Heart left ventricle (tissue), 16 donors: Measurements from ENCODE around the gene MON2. TPM values are rescaled to one million over a fixed set of nuclear protein-coding genes. Genes with fewer than 3 reads are reported as not detected.
"Not testable (repeated sequence)": the region's sequence is repeated elsewhere in the genome, so short reads cannot be mapped to it uniquely, and the experiment has no call there.

Experiments
- ATAC-seq, 4 donors: fragments of 200-7000 bp; cut with Tn5 transposase; one replicate each; pipeline ENCODE4 v1.9.1; 2020 to 2022; ENCODE audit warnings: moderate library complexity in 4 of 4, mild to moderate bottlenecking in 3 of 4, moderate number of reproducible peaks in 1 of 4
- DNase-seq, 5 donors: peaks; one replicate each; pipeline ENCODE4 v3.0.0-alpha.2; 2020
- H3K27ac ChIP-seq, 12 donors: fragments of 200-600 bp; sonication (generic) in 4 of 12; one replicate each; pipeline versions ENCODE4 v1.5.0 to v1.8.0; 2016 to 2022; ENCODE audit warnings: mild to moderate bottlenecking in 2 of 12
- H3K27me3 ChIP-seq, 9 donors: fragments of 200-600 bp; sonication (generic) in 2 of 9; one replicate each; pipeline versions ENCODE4 v1.5.1 to v1.8.0; 2016 to 2022; ENCODE audit warnings: mild to moderate bottlenecking in 3 of 9
- H3K36me3 ChIP-seq, 9 donors: fragments of 200-600 bp; sonication (generic) in 2 of 9; one replicate each; pipeline versions ENCODE4 v1.5.0 to v1.8.0; 2018 to 2022; ENCODE audit warnings: mild to moderate bottlenecking in 2 of 9
- H3K4me1 ChIP-seq, 12 donors: fragments of 200-600 bp; sonication (generic) in 4 of 12; one replicate each; pipeline versions ENCODE4 v1.5.0 to v1.8.0; 2016 to 2022; ENCODE audit warnings: mild to moderate bottlenecking in 3 of 12
- H3K4me3 ChIP-seq, 12 donors: fragments of 200-600 bp; sonication (generic) in 4 of 12; one replicate each; pipeline versions ENCODE4 v1.5.0 to v1.8.0; 2017 to 2022; ENCODE audit warnings: mild to moderate bottlenecking in 9 of 12, moderate library complexity in 4 of 12
- H3K9me3 ChIP-seq, 12 donors: fragments of 200-600 bp; sonication (generic) in 4 of 12; one replicate each; pipeline versions ENCODE4 v1.5.0 to v1.8.0; 2016 to 2022; ENCODE audit warnings: mild to moderate bottlenecking in 1 of 12
- CTCF ChIP-seq, 12 donors: fragments of 200-600 bp; sonication (generic) in 4 of 12; IDR thresholded peaks; one replicate each; pipeline versions ENCODE4 v1.5.0 to v1.8.0; 2018 to 2022; ENCODE audit warnings: antibody characterized with exemption in 12 of 12, mild to moderate bottlenecking in 5 of 12
- POLR2A ChIP-seq, 2 donors: fragments of 450-650 bp; IDR thresholded peaks; one replicate each; pipeline ENCODE4 v1.6.1; 2017; ENCODE audit warnings: antibody characterized with exemption in 2 of 2, mild to moderate bottlenecking in 2 of 2, moderate library complexity in 2 of 2
- WGBS, 4 donors: extraction: QIAGEN DNeasy Blood & Tissue Kit in 2 of 4; methylation state at CpG; one replicate each; pipeline versions ENCODE4 v1.1.5 to v1.1.7; 2013 to 2018; 5-methylcytosine and 5-hydroxymethylcytosine counted together
- intact Hi-C, 10 donors: fragments of 100-400 bp; cut with DNase I; formaldehyde crosslinking; loops; one replicate each; pipeline versions ENCODE4 v1.11.1 to v1.14.2; 2022
- polyA plus RNA-seq, 2 donors: library from polyadenylated mRNA; stranded (reverse); fragments of 200-250 nt; gene quantifications; one replicate each; pipeline ENCODE4 v1.2.3, GENCODE V29; 2013
- total RNA-seq, 9 donors: library from RNA; depleted of rRNA in 2 of 9; stranded (reverse); fragments of >200 nt in 2 of 9; fragmentation: NEBNext Ultra II Directional in 3 of 9; extraction: Animal tissue kit (Norgen Biotek cat#: 25700) in 3 of 9; gene quantifications; one replicate each; pipeline versions ENCODE4 v1.1.0 to v1.2.4, GENCODE V29; 2016 to 2023
- donor health status: ischemic (EF 13 %, LVEDD 7.1; RV severe dilation, severe dysfunction).
- donor health status: healthy with polysubstance abuse.
- donor health status: DM: no; HTN: yes; CAD: no.
- donor health status: DM: no; HTN: no; CAD: no.
- donor health status: ischemic (EF 25% LVEDD 6.9; RV normal size, moderate dysfunction).
- donor health status: ischemic (EF 25% LVEDD 5.7; RV mildly dilated, moderate dysfunction).
- donor health status: healthy.
- donor health status: DM: yes; HTN: yes; CAD: no.
- donor health status: ischemic (EF 35%, LVEDD 5.7; RV mildly dilated, moderate dysfunction).
- donor health status: nonischemic (EF 11% LVEDD 7.7; RV severe dilation, severe dysfunction).
- donor health status: DM: yes; HTN: yes; CAD: no.
- donor health status: PGD.
- donor health status: ischemic (EF 29% LVEDD 5.4; RV normal size, mild dysfunction).
- donor health status: nonischemic (EF 23%, LVEDD 6.1; RV moderate dilation, normal function).

Gene MON2
- total and polyA plus RNA-seq, 11 donors: 8.7 to 30.6 (median 17.0) TPM

DNA sequence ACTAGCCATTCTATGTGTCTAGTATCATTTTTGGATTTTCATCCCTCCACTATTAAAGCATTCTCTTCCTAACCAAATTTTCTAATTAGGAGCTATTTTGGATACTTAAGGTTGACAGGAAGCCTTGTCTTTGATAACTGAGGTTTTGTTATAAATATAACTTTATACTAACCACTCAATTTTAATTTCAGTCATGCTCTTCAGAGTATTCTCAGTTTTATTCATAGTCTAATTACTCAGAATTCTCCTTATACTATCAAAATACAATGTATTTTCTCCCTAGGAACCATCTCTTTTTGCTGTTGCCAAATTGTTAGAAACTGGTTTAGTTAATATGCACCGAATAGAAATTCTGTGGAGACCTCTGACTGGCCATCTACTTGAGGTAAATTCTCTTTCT lies 76.2 kb downstream of the MON2 start:
- DNase-seq: no peak
- no peaks in the 10 kb centered on the region for H3K27me3 ChIP-seq
- ATAC-seq: no peak
- no peaks in the 10 kb centered on the region for H3K9me3 ChIP-seq
- no peak overlapping the region for H3K4me3 ChIP-seq
- TF ChIP-seq CTCF (IDR thresholded peaks at IDR 0.05): no peak
- TF ChIP-seq POLR2A (IDR thresholded peaks at IDR 0.05): no peak
- H3K36me3 ChIP-seq: peaks cover 0 to 99% (median 91%) of the 10 kb centered on the region in 9 donors
- H3K4me1 ChIP-seq: peaks cover 0 to 6% (median 3%) of the 10 kb centered on the region in 12 donors
- H3K27ac ChIP-seq: no peak overlapping the region
- 94 to 98% (median 97%) methylated on average over 1 of the region's 1 CpG for WGBS, 4 donors
- intact Hi-C loops: no loop called here

GRCh38 chr12:62543324-62543723 lies 76.7 kb downstream of the MON2 start:
- Histone ChIP-seq H3K4me1 (peaks cover 0 to under 1% (median 0%) of the 10 kb centered on the region in 12 donors), H3K27ac (no peak overlapping the region), H3K4me3 (no peak overlapping the region), H3K36me3 (peaks cover 0 to 100% (median 91%) of the 10 kb centered on the region in 9 donors), H3K27me3 (no peaks in the 10 kb centered on the region), H3K9me3 (no peaks in the 10 kb centered on the region)
- WGBS, 4 donors: 92 to 99% (median 95%) methylated on average over 5 of the region's 5 CpGs
- intact Hi-C loops: no loop called here
- DNase-seq (no peak), ATAC-seq (no peak)
- TF ChIP-seq CTCF (IDR thresholded peaks at IDR 0.05) (no peak), POLR2A (IDR thresholded peaks at IDR 0.05) (no peak)

DNA sequence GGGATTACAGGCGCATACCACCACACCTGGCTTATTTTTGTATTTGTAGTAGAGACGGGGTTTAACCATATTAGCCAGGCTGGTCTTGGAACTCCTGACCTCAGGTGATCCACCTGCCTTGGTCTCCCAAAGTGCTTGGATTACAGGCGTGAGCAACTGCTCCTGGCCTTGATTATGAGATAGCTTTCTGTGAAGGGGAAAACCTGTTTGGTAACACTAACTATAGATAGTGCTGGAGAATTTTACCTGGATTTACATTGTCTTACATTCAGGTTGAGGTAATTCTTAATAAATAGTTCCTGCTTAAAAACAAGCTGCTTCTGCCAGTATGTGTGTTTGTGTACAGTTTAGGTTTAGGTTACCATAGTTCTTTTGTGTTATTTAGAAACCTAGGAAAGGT lies 77.1 kb downstream of the MON2 start:
- no peak overlapping the region for H3K4me3 ChIP-seq
- H3K4me1 ChIP-seq: no peaks in the 10 kb centered on the region
- TF ChIP-seq CTCF (IDR thresholded peaks at IDR 0.05) (no peak), POLR2A (IDR thresholded peaks at IDR 0.05) (no peak)
- WGBS, 4 donors: 77 to 95% (median 80%) methylated on average over 3 of the region's 3 CpGs
- no peaks in the 10 kb centered on the region for H3K9me3 ChIP-seq
- intact Hi-C loops: no loop called here
- DNase-seq (no peak), ATAC-seq (no peak)
- no peaks in the 10 kb centered on the region for H3K27me3 ChIP-seq
- no peak overlapping the region for H3K27ac ChIP-seq
- peaks cover 0 to 100% (median 92%) of the 10 kb centered on the region in 9 donors for H3K36me3 ChIP-seq

- 87 to 95% (median 92%) methylated on average over 5 of the region's 5 CpGs for whole genome bisulfite sequencing, 4 donors
- no peaks in the 10 kb centered on the region for H3K27me3 ChIP-seq
- no peaks in the 10 kb centered on the region for H3K9me3 ChIP-seq
- H3K36me3 ChIP-seq: peaks cover 0 to 98% (median 92%) of the 10 kb centered on the region in 9 donors
- no peak overlapping the region for H3K4me3 ChIP-seq
- DNase-seq (no peak), ATAC-seq (no peak)
- no peaks in the 10 kb centered on the region for H3K4me1 ChIP-seq
- intact Hi-C loops: no loop called here
- no peak for TF ChIP-seq CTCF (IDR thresholded peaks at IDR 0.05)
- no peak for TF ChIP-seq POLR2A (IDR thresholded peaks at IDR 0.05)
- no peak overlapping the region for H3K27ac ChIP-seq
These were observed 86.4 kb downstream of the MON2 start for GRCh38 chr12:62552906-62553556.

- H3K4me1 ChIP-seq, ATAC-seq, H3K4me3 ChIP-seq, H3K27ac ChIP-seq, DNase-seq, H3K9me3 ChIP-seq, H3K27me3 ChIP-seq, intact Hi-C loops: not testable (repeated sequence)
- 95 to 98% (median 96%) methylated on average over 1 of the region's 1 CpG for WGBS, 4 donors
- peaks cover 4 to 91% (median 67%) of the 10 kb centered on the region in 9 donors for H3K36me3 ChIP-seq
These were observed 92.7 kb downstream of the MON2 start for GRCh38 chr12:62559366-62559765.
